Transverse colon (tissue), 4 donors: ENCODE data around the gene GPBAR1. TPM values are rescaled to one million over a fixed set of nuclear protein-coding genes. Genes with fewer than 3 reads are reported as not detected.

Experiments
- DNase-seq: peaks from one replicate; pipeline ENCODE4 v3.0.0-alpha.2; 2019
- H3K27ac ChIP-seq, 4 donors: fragments of 200-600 bp; sonication (generic); 2 replicates each; pipeline ENCODE4 v1.5.1; 2016 to 2018; ENCODE audit warnings: inconsistent platforms in 4 of 4
- H3K27me3 ChIP-seq: fragments of 200-600 bp; sonication (generic); 2 replicates; pipeline ENCODE4 v1.5.1; 2017; ENCODE audit warnings: inconsistent platforms
- H3K36me3 ChIP-seq, 4 donors: fragments of 200-600 bp; sonication (generic); 2 replicates each; pipeline ENCODE4 v1.5.1; 2017 to 2019; ENCODE audit warnings: inconsistent platforms in 4 of 4
- H3K4me1 ChIP-seq, 4 donors: fragments of 200-600 bp; sonication (generic); 2 replicates each; pipeline ENCODE4 v1.5.1; 2017 to 2020; ENCODE audit warnings: inconsistent platforms in 4 of 4
- H3K4me3 ChIP-seq, 4 donors: fragments of 200-600 bp; sonication (generic); 1 replicate in 1 of 4; 2 replicates in 3 of 4; pipeline versions ENCODE4 v1.5.1 to v1.6.1; 2017 to 2019; ENCODE audit warnings: inconsistent platforms in 4 of 4
- H3K9me3 ChIP-seq, 2 donors: fragments of 200-600 bp; sonication (generic); 2 replicates each; pipeline ENCODE4 v1.5.1; 2017 to 2019; ENCODE audit warnings: inconsistent platforms in 2 of 2
- EP300 ChIP-seq: sonication (generic); formaldehyde crosslinking; IDR thresholded peaks from one replicate; pipeline ENCODE4 v1.6.1; 2017; ENCODE audit warnings: antibody characterized with exemption, low read depth
- POLR2A ChIP-seq: fragments of 450-650 bp; IDR thresholded peaks from one replicate; pipeline ENCODE4 v1.6.1; 2016; ENCODE audit warnings: antibody characterized with exemption, mild to moderate bottlenecking, moderate library complexity
- POLR2AphosphoS5 ChIP-seq, 3 donors: sonication (generic); formaldehyde crosslinking; IDR thresholded peaks; one replicate each; pipeline ENCODE4 v1.6.1; 2016; ENCODE audit warnings: antibody characterized with exemption in 3 of 3
- WGBS, 2 donors: methylation state at CpG; one replicate each; pipeline ENCODE4 v1.1.5; 2018; ENCODE audit warnings: low coverage in 1 of 2; 5-methylcytosine and 5-hydroxymethylcytosine counted together
- in situ Hi-C, 4 donors: fragments of 200-750 bp; cut with MboI; loops; one replicate each; pipeline versions ENCODE4 v1.15.0 to v1.15.1; 2017; ENCODE audit warnings: low sequenced_read_pairs in 3 of 4, low pct_ligation_motif_present in 1 of 4, low pct_unique_long_range_greater_than_20kb in 1 of 4
- intact Hi-C: fragments of 100-400 bp; cut with DNase I; formaldehyde crosslinking; loops from one replicate; pipeline ENCODE4 v1.15.1; 2023; ENCODE audit warnings: low total_unique reads
- total RNA-seq, 4 donors: library from RNA; depleted of rRNA; stranded (reverse); fragments of >200 nt; gene quantifications; one replicate each; pipeline ENCODE4 v1.1.0, GENCODE V29; 2016
- TF ChIP-seq, protein P1 (sequence below), 5 experiments: fragments of 200-600 bp in 3 of 5; fragments of 450-650 bp in 2 of 5; sonication (generic) in 3 of 5; IDR thresholded peaks; 1 replicate in 2 of 5; 2 replicates in 3 of 5; pipeline ENCODE4 v1.5.1; 2016 to 2017; ENCODE audit warnings: antibody characterized with exemption in 5 of 5, inconsistent platforms in 3 of 5, mild to moderate bottlenecking in 2 of 5, moderate library complexity in 1 of 5

GPBAR1 gene
- total RNA-seq, 4 donors from 2014 or later = 2.5 to 3.0 TPM; not detected in 2

GRCh38 chr2:218265626-218266025 lies 4.8 kb downstream of the GPBAR1 start:
- Histone ChIP-seq H3K4me3 (no peak overlapping the region), H3K9me3 (no peaks in the 10 kb centered on the region), H3K36me3 (peaks cover 0 to 16% (median 8%) of the 10 kb centered on the region in 4 donors), H3K27ac (peak overlapping the region; percentile 83 to 90 (median 86)), H3K27me3 (no peaks in the 10 kb centered on the region), H3K4me1 (peaks cover 52 to 65% (median 60%) of the 10 kb centered on the region in 4 donors)
- no peak for DNase-seq
- TF ChIP-seq EP300 = no peak
- TF ChIP-seq, protein P1, sequence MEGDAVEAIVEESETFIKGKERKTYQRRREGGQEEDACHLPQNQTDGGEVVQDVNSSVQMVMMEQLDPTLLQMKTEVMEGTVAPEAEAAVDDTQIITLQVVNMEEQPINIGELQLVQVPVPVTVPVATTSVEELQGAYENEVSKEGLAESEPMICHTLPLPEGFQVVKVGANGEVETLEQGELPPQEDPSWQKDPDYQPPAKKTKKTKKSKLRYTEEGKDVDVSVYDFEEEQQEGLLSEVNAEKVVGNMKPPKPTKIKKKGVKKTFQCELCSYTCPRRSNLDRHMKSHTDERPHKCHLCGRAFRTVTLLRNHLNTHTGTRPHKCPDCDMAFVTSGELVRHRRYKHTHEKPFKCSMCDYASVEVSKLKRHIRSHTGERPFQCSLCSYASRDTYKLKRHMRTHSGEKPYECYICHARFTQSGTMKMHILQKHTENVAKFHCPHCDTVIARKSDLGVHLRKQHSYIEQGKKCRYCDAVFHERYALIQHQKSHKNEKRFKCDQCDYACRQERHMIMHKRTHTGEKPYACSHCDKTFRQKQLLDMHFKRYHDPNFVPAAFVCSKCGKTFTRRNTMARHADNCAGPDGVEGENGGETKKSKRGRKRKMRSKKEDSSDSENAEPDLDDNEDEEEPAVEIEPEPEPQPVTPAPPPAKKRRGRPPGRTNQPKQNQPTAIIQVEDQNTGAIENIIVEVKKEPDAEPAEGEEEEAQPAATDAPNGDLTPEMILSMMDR (IDR thresholded peaks at IDR 0.05) = no peak
- TF ChIP-seq POLR2AphosphoS5 (IDR thresholded peaks at IDR 0.05) = no peak
- no peak for TF ChIP-seq POLR2A
- 90 to 100% methylated on average over 1 to 8 of the region's 8 CpGs for WGBS, 2 donors
- in situ Hi-C loops (no loop called here), intact Hi-C loops (no loop called here)

- 92 to 100% methylated on average over 1 to 15 of the region's 15 CpGs for WGBS, 2 donors
These were observed 5.6 kb downstream of the GPBAR1 start for GRCh38 chr2:218266316-218266979.

DNA sequence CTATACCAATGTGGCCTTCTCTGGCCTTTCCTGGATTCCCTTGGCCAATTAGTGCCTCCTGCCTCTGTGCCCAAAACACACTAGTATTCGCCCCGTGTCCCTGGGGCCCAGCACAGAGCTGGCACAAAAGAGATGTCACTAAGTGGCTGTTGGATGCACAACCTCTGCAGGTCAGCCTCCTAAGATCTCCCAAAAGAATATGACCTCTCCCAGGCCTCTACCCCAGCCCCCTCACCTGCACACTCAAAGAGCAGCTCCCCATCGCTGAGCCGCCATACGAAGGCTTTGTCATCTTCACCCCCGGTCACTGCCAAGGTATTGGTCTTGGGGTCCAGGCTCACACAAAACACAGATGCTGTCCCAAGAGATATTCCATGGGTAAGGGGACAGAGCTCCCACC lies 6.4 kb downstream of the GPBAR1 start:
- peaks cover 0 to 16% (median 8%) of the 10 kb centered on the region in 4 donors for H3K36me3 ChIP-seq
- TF ChIP-seq POLR2A (no peak), EP300 (no peak), POLR2AphosphoS5 (IDR thresholded peaks at IDR 0.05) (no peak)
- TF ChIP-seq, protein P1 (IDR thresholded peaks at IDR 0.05) = no peak
- H3K9me3 ChIP-seq = no peaks in the 10 kb centered on the region
- intact Hi-C loops (no loop called here), in situ Hi-C loops (no loop called here)
- 94% methylated on average over 6 of the region's 6 CpGs; no CpG with 5 or more reads in 1 of the 2 donors for WGBS, 2 donors
- no peaks in the 10 kb centered on the region for H3K27me3 ChIP-seq
- DNase-seq = no peak
- H3K4me1 ChIP-seq = peaks cover 49 to 65% (median 58%) of the 10 kb centered on the region in 4 donors
- no peak overlapping the region for H3K27ac ChIP-seq
- no peak overlapping the region for H3K4me3 ChIP-seq

More at GRCh38 chr2:218266316-218266979, 5.6 kb downstream of the GPBAR1 start:
- Histone ChIP-seq H3K27ac (no peak overlapping the region), H3K9me3 (no peaks in the 10 kb centered on the region), H3K27me3 (no peaks in the 10 kb centered on the region), H3K4me3 (no peak overlapping the region), H3K4me1 (peaks cover 49 to 65% (median 58%) of the 10 kb centered on the region in 4 donors), H3K36me3 (peaks cover 0 to 16% (median 8%) of the 10 kb centered on the region in 4 donors)
- intact Hi-C loops = no loop called here
- in situ Hi-C loops = no loop called here
- no peak for TF ChIP-seq EP300
- no peak for TF ChIP-seq POLR2AphosphoS5 (IDR thresholded peaks at IDR 0.05)
- TF ChIP-seq, protein P1 (IDR thresholded peaks at IDR 0.05) = no peak
- TF ChIP-seq POLR2A = no peak
- DNase-seq = no peak

DNA sequence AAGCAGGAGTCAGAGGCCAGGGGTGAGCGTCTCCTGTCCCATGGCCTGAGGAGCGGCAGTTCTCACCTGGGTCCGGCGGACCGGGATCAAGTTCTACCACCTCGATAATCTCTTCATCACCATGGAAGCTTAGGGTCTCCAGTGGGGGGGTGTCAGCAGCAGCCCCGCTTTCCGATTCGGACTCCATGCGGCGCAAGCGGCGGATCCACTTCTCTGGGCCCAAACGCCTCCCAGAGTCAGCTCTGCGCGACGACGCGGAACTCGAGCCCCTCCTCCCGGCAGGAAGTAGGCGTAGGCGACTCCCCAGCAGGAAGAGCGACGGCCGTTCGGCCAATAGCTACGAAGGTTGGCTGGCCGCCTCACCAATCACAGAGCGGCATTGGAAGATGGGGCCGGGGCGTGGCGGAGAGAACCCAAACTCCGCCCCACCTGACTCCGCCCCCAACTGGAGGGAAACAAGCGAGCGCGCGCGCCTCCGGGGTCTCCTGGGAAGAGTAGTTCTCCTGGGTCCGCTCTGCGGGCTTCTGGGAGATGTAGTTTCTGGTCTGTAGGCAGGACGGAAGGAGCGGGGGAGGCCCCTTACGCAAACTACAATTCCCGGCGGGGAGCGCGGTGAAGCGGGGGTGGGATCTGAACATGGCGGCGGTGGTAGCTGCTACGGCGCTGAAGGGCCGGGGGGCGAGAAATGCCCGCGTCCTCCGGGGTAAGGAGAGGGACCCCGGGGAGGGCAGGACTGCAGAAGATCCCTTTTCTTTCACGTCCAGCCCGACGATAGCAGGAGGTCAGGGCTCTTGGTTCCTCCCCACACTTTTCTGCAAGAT lies 9.3 kb downstream of the GPBAR1 start, which contains the start of the genes AAMP and PNKD:
TSS of gene AAMP (minus strand) at position 238 of the 821 bp plus-strand sequence. CDS start at position 187, 51 bp downstream.
TSS of gene PNKD (plus strand) at position 620 of the 821 bp plus-strand sequence. CDS start at position 637, 17 bp downstream.
- H3K36me3 ChIP-seq = peaks cover 0 to 23% (median 11%) of the 10 kb centered on the region in 4 donors
- intact Hi-C loops (no loop called here), in situ Hi-C loops (no loop called here)
- WGBS, 2 donors = 0 to 1% methylated on average over 2 to 53 of the region's 64 CpGs
- H3K4me1 ChIP-seq = peaks cover 29 to 65% (median 50%) of the 10 kb centered on the region in 4 donors
- TF ChIP-seq POLR2A = peak; percentile 84
- TF ChIP-seq, protein P1 (IDR thresholded peaks at IDR 0.05) = peak in 1 of 5 experiments; percentile 18
- TF ChIP-seq POLR2AphosphoS5 (IDR thresholded peaks at IDR 0.05) = peak; percentile 80 to 93 (median 91)
- TF ChIP-seq EP300 = no peak
- peak within 1 kb of the TSS; percentile 87 to 94 (median 88) for H3K27ac ChIP-seq
- peak within 1 kb of the TSS; percentile 67 to 98 (median 84) for H3K4me3 ChIP-seq
- no peaks in the 10 kb centered on the region for H3K27me3 ChIP-seq
- no peaks in the 10 kb centered on the region for H3K9me3 ChIP-seq
- peak; percentile 100 for DNase-seq
